Activated naive CD4-positive, alpha-beta T cell treated with anti-CD3 and anti-CD28 coated beads for 36 hours (primary cell): ENCODE measurements around the gene ZNF560. TPM values are rescaled to one million over a fixed set of nuclear protein-coding genes. Genes with fewer than 3 reads are reported as not detected.
"Not testable (repeated sequence)": the region's sequence is repeated elsewhere in the genome, so short reads cannot be mapped to it uniquely, and the experiment has no call there.

Experiments used
- CTCF ChIA-PET: fragments of 350-600 bp; sonication (Branson Sonifier 250); formaldehyde crosslinking; loops from one replicate; lab custom pipeline; 2021; ENCODE audit warnings: antibody characterized with exemption; lab: Charles Lee
- DNase-seq: peaks from one replicate; pipeline ENCODE4 v3.0.0-alpha.2; 2020
- H3K27ac Mint-ChIP-seq: one replicate; pipeline ENCODE4 v1.8.0; 2021; ENCODE audit warnings: mild to moderate bottlenecking, mixed read lengths
- H3K27me3 Mint-ChIP-seq: one replicate; pipeline ENCODE4 v1.8.0; 2021; ENCODE audit warnings: low read depth, mixed read lengths
- H3K36me3 Mint-ChIP-seq: one replicate; pipeline ENCODE4 v1.8.0; 2021; ENCODE audit warnings: low read depth, mixed read lengths
- H3K4me1 Mint-ChIP-seq: one replicate; pipeline ENCODE4 v1.8.0; 2021; ENCODE audit warnings: low read depth, mixed read lengths
- H3K4me3 Mint-ChIP-seq: one replicate; pipeline ENCODE4 v1.8.0; 2021; ENCODE audit warnings: mild to moderate bottlenecking, moderate library complexity, mixed read lengths
- H3K9me3 Mint-ChIP-seq: one replicate; pipeline ENCODE4 v1.8.0; 2021; ENCODE audit warnings: mixed read lengths
- intact Hi-C: fragments of 100-400 bp; cut with micrococcal nuclease; formaldehyde crosslinking; loops from one replicate; pipeline ENCODE4 v1.15.1; 2023
- total RNA-seq, 2 experiments: library from RNA; stranded (reverse); gene quantifications; one replicate each; pipeline ENCODE4 v1.2.3, GENCODE V29; 2021

ZNF560 gene
- total RNA-seq: under 1 TPM in 1 of 2 experiments, not detected in 1; 0.12 TPM

DNA sequence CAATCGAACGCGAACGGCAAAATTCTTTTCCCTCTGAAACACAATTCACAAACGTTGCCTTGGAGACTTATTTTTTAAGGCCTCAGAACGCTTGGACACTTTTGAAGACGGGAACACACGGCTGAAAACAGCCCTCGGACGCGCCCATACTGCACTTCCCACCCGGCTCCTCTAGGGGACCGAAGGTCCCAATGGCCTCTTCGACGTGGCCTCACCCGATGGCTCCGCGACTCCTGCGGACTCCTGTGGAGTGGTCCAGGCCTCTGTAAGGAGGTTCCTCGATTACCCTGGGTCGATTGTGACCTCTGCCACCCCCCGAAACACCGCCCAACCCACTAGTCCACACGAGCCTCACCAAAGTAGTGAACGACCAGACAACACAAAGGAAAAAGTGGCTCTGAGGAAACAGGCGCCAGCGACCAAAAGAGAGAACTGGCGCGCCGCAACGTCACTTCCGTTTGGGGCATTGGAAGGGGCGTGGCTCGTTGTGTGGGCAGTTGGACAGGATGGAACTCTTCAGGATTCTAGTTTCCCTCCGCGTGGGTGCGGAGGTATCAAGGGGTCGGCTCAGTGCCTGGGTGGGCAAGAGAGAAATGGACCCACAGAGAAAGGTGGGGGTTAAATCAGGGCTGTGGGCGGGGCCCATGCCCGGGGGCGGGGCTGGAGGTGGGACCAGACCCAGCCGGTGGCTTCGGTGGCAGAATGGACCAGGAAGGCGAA is at the start of gene ZNF560:
Gene ZNF560 (minus strand): TSS at position 434 of the 720 bp plus-strand sequence. CDS start 23,303 bp downstream, outside the sequence.
- Mint-ChIP-seq H3K4me1 (peaks cover 8% of the 10 kb centered on the region), H3K4me3 (peak within 1 kb of the TSS; percentile 49), H3K9me3 (peaks cover 28% of the 10 kb centered on the region), H3K27me3 (peaks cover 7% of the 10 kb centered on the region), H3K36me3 (peaks cover 22% of the 10 kb centered on the region), H3K27ac (no peak within 1 kb of the TSS)
- peak; percentile 28 for DNase-seq
- CTCF ChIA-PET: no interaction called here
- intact Hi-C loops: no loop called here

GRCh38 chr19:9547870-9548269 is 49.5 kb upstream of the ZNF560 start:
- no peak for DNase-seq
- intact Hi-C loops: no loop called here
- Mint-ChIP-seq H3K27me3 (no peaks in the 10 kb centered on the region), H3K4me3 (no peak overlapping the region), H3K27ac (no peak overlapping the region), H3K36me3 (peaks cover 16% of the 10 kb centered on the region), H3K4me1 (no peaks in the 10 kb centered on the region), H3K9me3 (peaks cover 18% of the 10 kb centered on the region)
- CTCF ChIA-PET: no interaction called here

DNA sequence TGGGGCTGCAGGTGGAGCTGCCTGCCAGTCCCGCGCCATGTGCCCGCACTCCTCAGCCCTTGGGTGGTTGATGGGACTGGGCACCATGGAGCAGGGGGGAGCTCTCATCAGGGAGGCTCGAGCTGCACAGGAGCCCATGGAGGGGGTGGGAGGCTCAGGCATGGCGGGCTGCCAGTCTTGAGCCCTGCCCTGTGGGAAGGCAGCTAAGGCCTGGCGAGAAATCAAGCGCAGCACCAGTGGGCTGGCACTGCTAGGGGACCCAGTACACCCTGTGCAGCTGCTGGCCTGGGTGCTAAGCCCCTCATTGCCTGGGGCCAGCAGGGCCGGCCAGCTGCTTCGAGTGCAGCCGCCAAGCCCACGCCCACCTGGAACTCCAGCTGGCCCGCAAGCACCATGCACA is 42.9 kb upstream of the ZNF560 start:
- intact Hi-C loops, H3K27ac Mint-ChIP-seq, DNase-seq, H3K27me3 Mint-ChIP-seq, H3K4me3 Mint-ChIP-seq, CTCF ChIA-PET: not testable (repeated sequence)
- Mint-ChIP-seq H3K36me3 (peaks cover 21% of the 10 kb centered on the region), H3K4me1 (peaks cover 19% of the 10 kb centered on the region), H3K9me3 (peaks cover 16% of the 10 kb centered on the region)

- Mint-ChIP-seq H3K4me1 (peaks cover 22% of the 10 kb centered on the region), H3K27ac (peak overlapping the region; percentile 15), H3K36me3 (peaks cover 34% of the 10 kb centered on the region), H3K9me3 (peaks cover 20% of the 10 kb centered on the region), H3K4me3 (peak overlapping the region; percentile 3)
- CTCF ChIA-PET, H3K27me3 Mint-ChIP-seq, DNase-seq: not testable (repeated sequence)
- intact Hi-C loops: loop anchor here (2.0 kb wide), 2 partner anchors 215 to 335 kb away; partner anchors contain the start of gene ZNF559
These were observed 41.5 kb upstream of the ZNF560 start for GRCh38 chr19:9539921-9540320.

DNA sequence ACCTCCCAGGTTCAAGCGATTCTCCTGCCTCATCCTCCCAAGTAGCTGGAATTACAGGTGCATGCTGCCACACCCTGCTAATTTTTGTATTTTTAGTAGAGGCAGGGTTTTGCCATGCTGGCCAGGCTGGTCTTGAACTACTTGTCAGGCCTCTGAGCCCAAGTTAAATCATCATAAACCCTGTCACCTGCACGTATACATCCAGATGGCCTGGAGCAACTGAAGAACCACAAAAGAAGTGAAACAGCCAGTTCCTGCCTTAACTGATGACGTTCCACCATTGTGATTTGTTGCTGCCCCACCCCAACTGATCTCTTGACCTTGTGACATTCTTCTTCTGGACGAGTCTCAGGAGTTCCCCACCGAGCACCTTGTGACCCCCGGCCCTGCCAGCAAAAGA is 40.8 kb upstream of the ZNF560 start:
- H3K4me3 Mint-ChIP-seq: peak overlapping the region; percentile 98
- H3K27me3 Mint-ChIP-seq, CTCF ChIA-PET, DNase-seq: not testable (repeated sequence)
- H3K36me3 Mint-ChIP-seq: peaks cover 42% of the 10 kb centered on the region
- H3K4me1 Mint-ChIP-seq: peaks cover 22% of the 10 kb centered on the region
- peak overlapping the region; percentile 96 for H3K27ac Mint-ChIP-seq
- peaks cover 22% of the 10 kb centered on the region for H3K9me3 Mint-ChIP-seq
- intact Hi-C loops: loop anchor here (2.0 kb wide), 2 partner anchors 214 to 334 kb away; partner anchors contain the start of gene ZNF559

DNA sequence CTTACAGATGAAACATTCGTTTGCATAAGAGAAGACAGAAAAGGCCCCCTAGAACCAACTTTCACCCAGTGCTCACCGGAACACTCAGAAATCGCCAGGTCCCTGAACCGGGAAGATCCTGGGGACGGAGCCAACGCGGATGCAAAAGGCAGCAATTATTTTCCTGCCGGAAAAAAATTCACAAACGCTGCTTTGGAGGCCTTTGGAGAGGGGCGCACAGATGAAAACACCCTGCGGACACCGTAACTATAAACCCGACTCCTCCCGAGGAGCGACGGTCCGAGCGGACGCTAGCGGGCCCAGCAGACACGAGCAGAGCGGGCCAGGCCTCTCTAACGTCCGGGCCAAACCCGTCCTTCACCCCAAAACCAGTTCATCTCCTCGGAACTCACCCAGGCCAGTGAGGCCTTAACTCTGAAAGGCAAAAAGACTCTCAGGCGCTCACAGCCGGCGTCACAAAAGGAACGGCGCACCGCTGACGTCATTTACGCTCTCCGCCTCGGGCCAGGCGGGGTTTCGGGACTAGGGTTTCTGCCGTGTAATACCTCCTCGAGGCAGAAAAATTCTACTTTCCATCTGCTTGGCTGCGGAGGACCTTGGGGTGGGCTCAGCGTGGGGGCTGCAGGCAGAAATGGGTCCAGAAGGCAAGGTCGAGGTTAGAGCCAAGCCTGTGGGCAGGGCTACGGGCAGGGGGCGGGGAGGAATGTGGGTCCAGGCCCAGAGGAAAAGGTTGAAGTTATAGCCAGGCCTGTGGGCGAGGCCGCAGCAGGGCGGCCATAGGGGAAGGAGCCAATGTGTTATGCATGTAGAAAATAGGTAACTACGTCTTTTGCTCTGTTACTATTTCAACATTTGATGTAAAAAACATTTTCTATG is 40.0 kb upstream of the ZNF560 start, which contains the start of gene ZNF426:
Gene ZNF426 (minus strand): TSS at position 463 of the 876 bp plus-strand sequence. CDS start 2,413 bp downstream, outside the sequence.
- Mint-ChIP-seq H3K27ac (peak within 1 kb of the TSS; percentile 96), H3K27me3 (no peaks in the 10 kb centered on the region), H3K4me1 (peaks cover 22% of the 10 kb centered on the region), H3K9me3 (peaks cover 30% of the 10 kb centered on the region), H3K4me3 (peak within 1 kb of the TSS; percentile 98), H3K36me3 (peaks cover 49% of the 10 kb centered on the region)
- peak; percentile 95 for DNase-seq
- intact Hi-C loops: loop anchor here (1.0 to 2.0 kb wide), 4 partner anchors 46 to 334 kb away; partner anchors contain the start of genes ZNF121, ZNF266 and ZNF559
- CTCF ChIA-PET: interaction anchor here (0.8 kb wide), 1 partner anchor 333 kb away, joined by 3 read pairs; no protein-coding TSS in a partner anchor

GRCh38 chr19:9535934-9536333 is 37.5 kb upstream of the ZNF560 start:
- CTCF ChIA-PET: no interaction called here
- no peak overlapping the region for H3K27ac Mint-ChIP-seq
- H3K27me3 Mint-ChIP-seq: no peaks in the 10 kb centered on the region
- H3K36me3 Mint-ChIP-seq: peaks cover 74% of the 10 kb centered on the region
- intact Hi-C loops: no loop called here
- peaks cover 47% of the 10 kb centered on the region for H3K9me3 Mint-ChIP-seq
- no peak overlapping the region for H3K4me3 Mint-ChIP-seq
- DNase-seq: no peak
- H3K4me1 Mint-ChIP-seq: peaks cover 22% of the 10 kb centered on the region

GRCh38 chr19:9531933-9532332 is 33.5 kb upstream of the ZNF560 start:
- Mint-ChIP-seq H3K9me3 (peaks cover 64% of the 10 kb centered on the region), H3K4me3 (no peak overlapping the region), H3K27me3 (no peaks in the 10 kb centered on the region), H3K36me3 (peaks cover 95% of the 10 kb centered on the region), H3K27ac (no peak overlapping the region), H3K4me1 (peaks cover 3% of the 10 kb centered on the region)
- intact Hi-C loops: no loop called here
- CTCF ChIA-PET: no interaction called here
- peak; percentile 10 for DNase-seq

DNA sequence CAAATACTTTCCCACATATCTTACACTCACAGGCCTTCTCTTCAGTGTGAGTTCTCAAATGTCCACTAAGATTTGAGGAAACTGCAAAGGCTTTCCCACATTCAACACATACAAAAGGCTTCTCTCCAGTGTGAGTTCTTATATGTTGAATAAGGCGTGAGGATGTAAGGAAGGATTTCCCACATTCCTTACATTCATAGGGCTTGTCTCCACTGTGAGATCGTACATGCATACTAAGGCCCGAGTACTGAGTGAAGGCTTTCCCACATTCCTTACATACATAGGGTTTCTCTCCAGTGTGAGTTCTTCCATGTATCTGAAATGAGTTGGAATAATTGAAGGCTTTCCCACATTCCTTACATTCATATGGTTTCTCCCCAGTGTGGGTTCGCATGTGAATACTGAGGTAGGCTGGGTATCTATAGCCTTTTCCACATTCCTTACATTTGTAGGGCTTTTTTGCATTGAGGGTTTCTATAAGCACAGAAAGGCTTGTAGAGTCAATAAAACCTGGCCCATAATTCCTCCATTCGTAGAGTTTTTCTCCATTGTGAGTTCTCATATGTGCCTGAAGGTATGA is 30.4 kb upstream of the ZNF560 start:
- DNase-seq: no peak
- no peak overlapping the region for H3K4me3 Mint-ChIP-seq
- no peaks in the 10 kb centered on the region for H3K4me1 Mint-ChIP-seq
- H3K9me3 Mint-ChIP-seq: peaks cover 76% of the 10 kb centered on the region
- H3K36me3 Mint-ChIP-seq: peaks cover 87% of the 10 kb centered on the region
- CTCF ChIA-PET: no interaction called here
- intact Hi-C loops: no loop called here
- no peak overlapping the region for H3K27ac Mint-ChIP-seq
- H3K27me3 Mint-ChIP-seq: no peaks in the 10 kb centered on the region

DNA sequence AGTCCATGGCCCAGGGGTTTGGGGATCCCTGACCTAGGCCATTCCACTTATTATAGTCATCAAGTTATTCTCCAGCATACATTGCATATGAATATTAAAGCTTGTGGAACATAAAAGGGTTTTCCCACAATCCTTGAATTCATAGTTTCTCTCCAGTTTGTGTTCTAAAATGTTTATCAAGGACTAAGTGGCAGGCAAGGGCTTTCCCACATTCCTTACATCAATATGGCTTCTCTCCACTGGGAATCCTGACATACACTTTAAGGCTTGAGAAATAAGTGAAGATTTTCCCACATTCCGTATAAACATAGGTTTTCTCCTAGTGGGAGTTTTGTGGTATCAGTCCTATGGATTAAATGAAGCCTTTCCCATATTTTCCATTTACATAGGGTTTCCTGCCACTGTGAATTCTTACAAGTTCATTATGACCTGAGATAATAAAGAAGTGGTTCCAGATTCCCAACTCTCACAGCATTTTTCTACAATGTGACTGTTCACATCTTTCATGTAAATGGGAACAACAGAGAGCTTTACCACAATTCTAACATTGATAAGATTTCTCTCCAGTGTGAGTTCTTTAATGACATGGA is 25.6 kb upstream of the ZNF560 start:
- peaks cover 66% of the 10 kb centered on the region for H3K36me3 Mint-ChIP-seq
- DNase-seq: no peak
- CTCF ChIA-PET: no interaction called here
- H3K9me3 Mint-ChIP-seq: peaks cover 63% of the 10 kb centered on the region
- no peak overlapping the region for H3K4me3 Mint-ChIP-seq
- H3K4me1 Mint-ChIP-seq: no peaks in the 10 kb centered on the region
- intact Hi-C loops: no loop called here
- H3K27ac Mint-ChIP-seq: no peak overlapping the region
- H3K27me3 Mint-ChIP-seq: no peaks in the 10 kb centered on the region

DNA sequence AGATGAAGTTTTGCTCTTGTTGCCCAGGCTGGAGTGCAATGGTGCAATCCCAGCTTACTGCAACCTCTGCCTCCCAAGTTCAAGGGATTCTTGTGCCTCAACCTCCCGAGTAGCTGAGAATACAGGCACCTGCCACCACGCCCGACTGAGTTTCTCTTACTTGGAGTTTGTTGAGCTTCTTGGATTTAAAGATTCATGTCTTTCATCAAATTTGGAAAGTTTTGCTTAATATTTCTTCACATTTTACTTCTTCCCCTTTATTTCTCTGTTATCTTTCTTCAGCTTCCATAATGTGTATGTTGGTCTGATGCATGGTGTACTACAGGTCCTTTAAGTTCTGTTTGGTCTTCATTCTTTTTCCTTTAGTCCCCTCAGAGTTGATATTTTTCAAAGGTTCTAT is 8.9 kb upstream of the ZNF560 start:
- intact Hi-C loops: no loop called here
- Mint-ChIP-seq H3K4me1 (no peaks in the 10 kb centered on the region), H3K27me3 (no peaks in the 10 kb centered on the region), H3K4me3 (no peak overlapping the region), H3K9me3 (peaks cover 54% of the 10 kb centered on the region), H3K27ac (no peak overlapping the region), H3K36me3 (peaks cover 12% of the 10 kb centered on the region)
- CTCF ChIA-PET: interaction anchor here (0.7 kb wide), 1 partner anchor 174 kb away, joined by 3 read pairs; no protein-coding TSS in a partner anchor
- no peak for DNase-seq
